Endothelial cell of umbilical vein (primary cell): ENCODE data around the gene SUCLG2. TPM values are rescaled to one million over a fixed set of nuclear protein-coding genes. Genes with fewer than 3 reads are reported as not detected.
A peak's percentile ranks its signal among the peaks of the same experiment; 100 is the strongest.

Experiments
- BruUV-seq: library from RNA; stranded (reverse); fragments of 400-500 nt; replicated peaks from 2 replicates; lab custom pipeline; 2021; lab: Mats Ljungman, UMichigan
- CTCF ChIA-PET: fragments of 300-600, 350-600 bp; sonication (Branson Sonifier 250); formaldehyde crosslinking; loops from one replicate; lab custom pipeline; 2021; ENCODE audit warnings: antibody characterized with exemption, inconsistent platforms; lab: Charles Lee
- POLR2A ChIA-PET: fragments of 300-600, 350-600 bp; sonication (Branson Sonifier 250); formaldehyde crosslinking; loops from one replicate; lab custom pipeline; 2021; ENCODE audit warnings: antibody characterized with exemption, inconsistent platforms; lab: Charles Lee
- DNase-seq: peaks from one replicate; pipeline ENCODE4 v3.0.0-alpha.2; 2011; ENCODE audit warnings: low read depth, low spot score
- FAIRE-seq: peaks from 2 replicates; lab custom pipeline; 2011; peaks lifted over from hg19 to GRCh38; lab: Jason Lieb, UNC
- H2AFZ ChIP-seq: 2 replicates; pipeline ENCODE4 v1.6.0; 2012; ENCODE audit warnings: low read depth, low read length, control low read depth, inconsistent platforms
- H3K27ac ChIP-seq: 2 replicates; pipeline ENCODE4 v1.5.1; 2011; ENCODE audit warnings: low read depth, mild to moderate bottlenecking, control low read depth, low read length, moderate library complexity; ENCODE audit not compliant: insufficient read depth
- H3K27me3 ChIP-seq, 2 experiments: 2 replicates each; pipeline versions ENCODE4 v1.6.0 to v1.6.1; 2011; ENCODE audit warnings: low read length in 2 of 2, mixed read lengths in 1 of 2; ENCODE audit not compliant: control insufficient read depth in 2 of 2, insufficient read depth in 2 of 2
- H3K36me3 ChIP-seq, 2 experiments: 2 replicates in 1 of 2; 3 replicates in 1 of 2; pipeline ENCODE4 v1.5.1; 2011; ENCODE audit warnings: low read length in 2 of 2, mild to moderate bottlenecking in 1 of 2, moderate library complexity in 1 of 2; ENCODE audit not compliant: control insufficient read depth in 2 of 2, insufficient read depth in 2 of 2; ENCODE audit errors: extremely low read depth in 1 of 2
- H3K4me1 ChIP-seq: 3 replicates; pipeline ENCODE4 v1.5.1; 2011; ENCODE audit warnings: mild to moderate bottlenecking, low read length; ENCODE audit not compliant: control insufficient read depth, insufficient read depth; ENCODE audit errors: extremely low read depth
- H3K4me2 ChIP-seq: 2 replicates; pipeline ENCODE4 v1.6.1; 2011; ENCODE audit warnings: low read length, control low read depth, mixed read lengths; ENCODE audit not compliant: insufficient read depth
- H3K4me3 ChIP-seq, 3 experiments: fragments of 200-600 bp in 1 of 3; sonication (generic), shearing (Covaris generic) in 1 of 3; replicated peaks in 1 of 3; 2 replicates each; pipeline ENCODE4 v1.5.1; 2011 to 2016; ENCODE audit warnings: control low read depth in 3 of 3, low read length in 3 of 3, mild to moderate bottlenecking in 2 of 3, inconsistent platforms in 1 of 3, low read depth in 1 of 3, moderate library complexity in 1 of 3; ENCODE audit not compliant: insufficient read depth in 1 of 3
- H3K79me2 ChIP-seq: 2 replicates; pipeline ENCODE4 v1.6.0; 2012; ENCODE audit warnings: low read length, inconsistent platforms; ENCODE audit not compliant: control insufficient read depth, insufficient read depth
- H3K9ac ChIP-seq: replicated peaks from 2 replicates; pipeline ENCODE3; 2011; ENCODE audit warnings: low read length, control low read depth; ENCODE audit not compliant: insufficient read depth; ENCODE audit errors: extremely low read depth
- H3K9me1 ChIP-seq: replicated peaks from 3 replicates; pipeline ENCODE4 v1.6.0; 2011; ENCODE audit warnings: mild to moderate bottlenecking, low read length; ENCODE audit not compliant: control insufficient read depth, insufficient read depth; ENCODE audit errors: extremely low read depth
- H3K9me3 ChIP-seq: replicated peaks from 2 replicates; pipeline ENCODE4 v1.5.1; 2012; ENCODE audit warnings: low read length, inconsistent platforms; ENCODE audit not compliant: control insufficient read depth, insufficient read depth
- H4K20me1 ChIP-seq: replicated peaks from 2 replicates; pipeline ENCODE3; 2011; ENCODE audit warnings: mild to moderate bottlenecking, low read length; ENCODE audit not compliant: control insufficient read depth, insufficient read depth; ENCODE audit errors: extremely low read depth
- CTCF ChIP-seq, 2 donors: IDR thresholded peaks; 1 replicate in 1 of 2; 2 replicates in 1 of 2; pipeline ENCODE4 v1.5.1; 2011; ENCODE audit warnings: low read length in 2 of 2, mild to moderate bottlenecking in 2 of 2, moderate library complexity in 2 of 2, control low read depth in 1 of 2, inconsistent platforms in 1 of 2, low read depth in 1 of 2; ENCODE audit not compliant: insufficient read depth in 1 of 2; ENCODE audit errors: extremely low read depth in 1 of 2
- EZH2 ChIP-seq: IDR thresholded peaks from 2 replicates; pipeline ENCODE4 v1.6.1; 2012; ENCODE audit warnings: borderline replicate concordance, low read depth, mild to moderate bottlenecking, moderate library complexity, low read length, inconsistent platforms; ENCODE audit not compliant: severe bottlenecking
- FOS ChIP-seq: IDR thresholded peaks from 2 replicates; pipeline ENCODE4 v1.6.1; 2011; ENCODE audit warnings: mild to moderate bottlenecking, low read length, moderate library complexity, borderline replicate concordance; ENCODE audit not compliant: insufficient read depth
- GATA2 ChIP-seq: IDR thresholded peaks from 2 replicates; pipeline ENCODE4 v1.7.0; 2011; ENCODE audit warnings: low read depth, mild to moderate bottlenecking, moderate library complexity, mixed read lengths, low read length; ENCODE audit not compliant: insufficient read length, insufficient read depth
- JUN ChIP-seq: IDR thresholded peaks from 2 replicates; pipeline ENCODE4 v1.6.1; 2011; ENCODE audit warnings: borderline replicate concordance, low read depth; ENCODE audit not compliant: insufficient read length, insufficient read depth
- MAX ChIP-seq: IDR thresholded peaks from 2 replicates; pipeline ENCODE4 v1.6.1; 2011; ENCODE audit not compliant: insufficient read depth, insufficient read length
- MYC ChIP-seq: IDR thresholded peaks from one replicate; pipeline ENCODE4 v1.6.1; 2011; ENCODE audit warnings: mild to moderate bottlenecking, low read depth, low read length
- POLR2A ChIP-seq: IDR thresholded peaks from 2 replicates; pipeline ENCODE4 v1.6.1; 2012; ENCODE audit warnings: low read depth, mild to moderate bottlenecking, control low read depth, low read length
- POLR2AphosphoS5 ChIP-seq: IDR thresholded peaks from 2 replicates; pipeline ENCODE4 v1.6.1; 2012; ENCODE audit warnings: low read depth, mild to moderate bottlenecking, control low read depth, low read length, moderate library complexity; ENCODE audit not compliant: insufficient read depth
- dilution Hi-C: fragments of 300-500 bp; cut with MboI; formaldehyde crosslinking; loops from one replicate; pipeline ENCODE4 v1.15.0; 2019; ENCODE audit warnings: low sequenced_read_pairs; ENCODE audit not compliant: extremely low pct_ligation_motif_present
- intact Hi-C: fragments of 100-400 bp; cut with micrococcal nuclease; formaldehyde crosslinking; loops from one replicate; pipeline ENCODE4 v1.10.0; 2022
- polyA plus RNA-seq, 4 experiments: library from polyadenylated mRNA; depleted of rRNA in 3 of 4; stranded (reverse) in 3 of 4; unstranded in 1 of 4; fragments of >200 nt; gene quantifications; 2 replicates each; pipeline versions ENCODE4 v1.2.1 to v1.2.3, GENCODE V29; 2011 to 2012; ENCODE audit warnings: missing spikeins in 1 of 4
- total RNA-seq: library from RNA; stranded (reverse); gene quantifications from 2 replicates; pipeline ENCODE4 v1.2.3, GENCODE V29; 2021

SUCLG2 gene
- total and polyA plus RNA-seq, 2 donors (not counting 3 experiments of a cell fraction or from before 2014, with no cell fraction given) = 8.1 to 38.3 TPM

- Histone ChIP-seq H3K9me1 (no peaks in the 10 kb centered on the region), H4K20me1 (no peaks in the 10 kb centered on the region), H3K79me2 (no peaks in the 10 kb centered on the region), H3K27ac (peak overlapping the region; percentile 70), H3K4me1 (peaks cover 29% of the 10 kb centered on the region), H3K36me3 (peaks cover 0 to under 1% of the 10 kb centered on the region in 2 experiments), H3K27me3 (no peaks in the 10 kb centered on the region), H2AFZ (peak overlapping the region; percentile 13), H3K4me3 (no peak overlapping the region), H3K9me3 (no peaks in the 10 kb centered on the region), H3K4me2 (peak overlapping the region; percentile 40), H3K9ac (peak overlapping the region; percentile 51)
- DNase-seq (peak; percentile 58), FAIRE-seq (peak; percentile 70)
- dilution Hi-C loops = no loop called here
- BruUV-seq = no TSS peak
- intact Hi-C loops = no loop called here
- TF ChIP-seq POLR2A = no peak
- TF ChIP-seq FOS = peak; percentile 69
- no peak for TF ChIP-seq EZH2
- peak; percentile 32 for TF ChIP-seq JUN
- peak; percentile 58 for TF ChIP-seq POLR2AphosphoS5
- no peak for TF ChIP-seq MYC
- no peak for TF ChIP-seq CTCF (IDR thresholded peaks at IDR 0.05; ENCODE audit: extremely low read depth in 1 of 2, insufficient read depth in 1 of 2, low read depth in 1 of 2, low read length in 2 of 2)
- peak; percentile 58 for TF ChIP-seq GATA2
- TF ChIP-seq MAX = no peak
- CTCF ChIA-PET = interaction anchor here (0.6 to 1.4 kb wide), 2 partner anchors 35 to 79 kb away, joined by 3 to 4 read pairs; no protein-coding TSS in a partner anchor
- POLR2A ChIA-PET = no interaction called here
These were observed 192.7 kb downstream of the SUCLG2 start for GRCh38 chr3:67461667-67462142.
